ENCODE measurements around the gene SINHCAF. TPM values are rescaled to one million over a fixed set of nuclear protein-coding genes. Genes with fewer than 3 reads are reported as not detected.
"Not testable (repeated sequence)": the region's sequence is repeated elsewhere in the genome, so short reads cannot be mapped to it uniquely, and the experiment has no call there.

The SINHCAF gene
- total RNA-seq, 1 experiment from 2014 or later: 152 TPM

DNA sequence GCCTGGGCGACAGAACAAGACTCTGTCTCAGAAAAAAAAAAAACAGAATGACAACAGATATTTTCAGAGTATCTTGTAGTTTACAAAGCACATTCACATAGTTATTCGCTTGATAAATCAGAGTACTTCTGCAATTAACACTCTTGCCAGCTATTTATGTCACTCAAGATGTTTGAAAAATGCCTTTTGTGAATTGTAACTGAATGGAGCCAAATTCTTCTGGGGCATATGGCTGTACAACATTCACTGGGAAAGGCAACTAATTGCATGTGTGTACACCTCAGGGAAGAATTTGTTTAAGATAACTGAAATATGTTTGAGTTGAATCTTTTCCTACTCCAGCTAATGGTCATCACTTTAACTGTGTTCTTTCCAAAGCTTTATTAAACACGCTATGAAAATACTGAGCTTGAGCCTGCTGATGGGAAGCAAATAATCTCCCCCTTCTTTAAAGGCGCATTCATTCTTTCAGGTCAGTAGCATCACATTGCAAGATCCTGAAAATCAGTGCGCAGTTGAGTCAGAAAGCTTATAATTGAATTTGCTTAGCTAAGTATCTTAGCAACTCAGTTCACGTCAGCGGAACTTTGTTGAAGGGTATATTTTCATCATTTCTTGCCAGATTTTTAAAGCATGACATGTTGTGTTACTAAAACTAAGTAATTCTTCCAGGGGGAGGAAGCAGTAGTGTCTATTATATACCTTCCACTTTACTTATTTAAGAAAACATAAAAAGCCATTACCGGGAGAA is 66.6 kb downstream of the SINHCAF start:
- Histone ChIP-seq H3K4me1 (replicated peaks; ENCODE audit: insufficient read depth) (no peaks in the 10 kb centered on the region), H4K20me1 (ENCODE audit: insufficient read depth) (no peaks in the 10 kb centered on the region), H3K27me3 (ENCODE audit: insufficient read depth, low read depth) (no peaks in the 10 kb centered on the region), H3K9me3 (ENCODE audit: insufficient read depth, low read depth) (no peaks in the 10 kb centered on the region), H2AFZ (no peak overlapping the region), H3K79me2 (ENCODE audit: low read depth) (no peaks in the 10 kb centered on the region), H3K4me3 (no peak overlapping the region), H3K27ac (no peak overlapping the region), H3K4me2 (no peak overlapping the region), H3K36me3 (ENCODE audit: low read depth) (no peaks in the 10 kb centered on the region), H3K9me2 (ENCODE audit: insufficient read depth) (no peaks in the 10 kb centered on the region), H3F3A (ENCODE audit: insufficient read depth, low read depth) (no peaks in the 10 kb centered on the region)
- ChIA-PET CTCF (interaction anchor here (0.6 to 3.6 kb wide), 2 partner anchors 13 to 135 kb away, joined by 6 to 15 read pairs; no protein-coding TSS in a partner anchor), POLR2A (ENCODE audit: unreplicated experiment) (no interaction called here)
- BruUV-seq (replicated peaks): no TSS peak
- intact Hi-C loops (cut with micrococcal nuclease; ENCODE audit: unreplicated experiment): loop anchor here (10.0 kb wide), 2 partner anchors 1045 to 1105 kb away; no protein-coding TSS in a partner anchor
- DNase-seq: no peak
- TF ChIP-seq, protein P1, sequence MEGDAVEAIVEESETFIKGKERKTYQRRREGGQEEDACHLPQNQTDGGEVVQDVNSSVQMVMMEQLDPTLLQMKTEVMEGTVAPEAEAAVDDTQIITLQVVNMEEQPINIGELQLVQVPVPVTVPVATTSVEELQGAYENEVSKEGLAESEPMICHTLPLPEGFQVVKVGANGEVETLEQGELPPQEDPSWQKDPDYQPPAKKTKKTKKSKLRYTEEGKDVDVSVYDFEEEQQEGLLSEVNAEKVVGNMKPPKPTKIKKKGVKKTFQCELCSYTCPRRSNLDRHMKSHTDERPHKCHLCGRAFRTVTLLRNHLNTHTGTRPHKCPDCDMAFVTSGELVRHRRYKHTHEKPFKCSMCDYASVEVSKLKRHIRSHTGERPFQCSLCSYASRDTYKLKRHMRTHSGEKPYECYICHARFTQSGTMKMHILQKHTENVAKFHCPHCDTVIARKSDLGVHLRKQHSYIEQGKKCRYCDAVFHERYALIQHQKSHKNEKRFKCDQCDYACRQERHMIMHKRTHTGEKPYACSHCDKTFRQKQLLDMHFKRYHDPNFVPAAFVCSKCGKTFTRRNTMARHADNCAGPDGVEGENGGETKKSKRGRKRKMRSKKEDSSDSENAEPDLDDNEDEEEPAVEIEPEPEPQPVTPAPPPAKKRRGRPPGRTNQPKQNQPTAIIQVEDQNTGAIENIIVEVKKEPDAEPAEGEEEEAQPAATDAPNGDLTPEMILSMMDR (conservative IDR thresholded peaks at IDR 0.05): no peak
- TF ChIP-seq EZH2 (IDR thresholded peaks at IDR 0.05; ENCODE audit: low read depth): no peak

DNA sequence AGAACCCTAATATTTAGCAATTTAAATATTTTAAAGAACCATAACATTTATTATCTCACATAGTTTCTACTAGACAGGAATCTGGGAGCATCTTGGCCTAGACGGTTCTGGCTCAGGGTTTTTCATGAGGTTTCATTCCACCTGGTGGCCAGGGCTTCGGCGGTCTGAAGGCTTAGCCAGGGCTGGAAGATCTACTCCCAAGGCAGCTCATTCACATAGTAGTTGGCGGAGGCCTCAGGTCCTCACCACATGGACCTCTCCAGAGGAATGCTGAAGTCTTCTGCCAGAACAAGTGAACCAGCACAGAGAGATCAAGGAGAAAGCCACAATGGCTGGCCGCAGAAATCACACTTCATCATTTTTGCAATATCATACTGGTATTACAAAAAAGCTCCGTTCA is 68.2 kb downstream of the SINHCAF start:
- no TSS peak for BruUV-seq (replicated peaks)
- Histone ChIP-seq H3K27ac (no peak overlapping the region), H3F3A (ENCODE audit: insufficient read depth, low read depth) (no peaks in the 10 kb centered on the region), H3K9me2 (ENCODE audit: insufficient read depth) (no peaks in the 10 kb centered on the region), H3K4me3 (no peak overlapping the region), H3K4me2 (no peak overlapping the region), H3K36me3 (ENCODE audit: low read depth) (no peaks in the 10 kb centered on the region), H4K20me1 (ENCODE audit: insufficient read depth) (no peaks in the 10 kb centered on the region), H3K9me3 (ENCODE audit: insufficient read depth, low read depth) (no peaks in the 10 kb centered on the region), H2AFZ (no peak overlapping the region), H3K79me2 (ENCODE audit: low read depth) (no peaks in the 10 kb centered on the region), H3K27me3 (ENCODE audit: insufficient read depth, low read depth) (no peaks in the 10 kb centered on the region), H3K4me1 (replicated peaks; ENCODE audit: insufficient read depth) (no peaks in the 10 kb centered on the region)
- no peak for TF ChIP-seq EZH2 (IDR thresholded peaks at IDR 0.05; ENCODE audit: low read depth)
- TF ChIP-seq, protein P1 (conservative IDR thresholded peaks at IDR 0.05): no peak
- POLR2A ChIA-PET (ENCODE audit: unreplicated experiment): no interaction called here
- intact Hi-C loops (cut with micrococcal nuclease; ENCODE audit: unreplicated experiment): loop anchor here (10.0 kb wide), 2 partner anchors 1047 to 1107 kb away; no protein-coding TSS in a partner anchor
- DNase-seq: no peak
- CTCF ChIA-PET: interaction anchor here (3.6 kb wide), 1 partner anchor 14 kb away, joined by 15 read pairs; no protein-coding TSS in a partner anchor

DNA sequence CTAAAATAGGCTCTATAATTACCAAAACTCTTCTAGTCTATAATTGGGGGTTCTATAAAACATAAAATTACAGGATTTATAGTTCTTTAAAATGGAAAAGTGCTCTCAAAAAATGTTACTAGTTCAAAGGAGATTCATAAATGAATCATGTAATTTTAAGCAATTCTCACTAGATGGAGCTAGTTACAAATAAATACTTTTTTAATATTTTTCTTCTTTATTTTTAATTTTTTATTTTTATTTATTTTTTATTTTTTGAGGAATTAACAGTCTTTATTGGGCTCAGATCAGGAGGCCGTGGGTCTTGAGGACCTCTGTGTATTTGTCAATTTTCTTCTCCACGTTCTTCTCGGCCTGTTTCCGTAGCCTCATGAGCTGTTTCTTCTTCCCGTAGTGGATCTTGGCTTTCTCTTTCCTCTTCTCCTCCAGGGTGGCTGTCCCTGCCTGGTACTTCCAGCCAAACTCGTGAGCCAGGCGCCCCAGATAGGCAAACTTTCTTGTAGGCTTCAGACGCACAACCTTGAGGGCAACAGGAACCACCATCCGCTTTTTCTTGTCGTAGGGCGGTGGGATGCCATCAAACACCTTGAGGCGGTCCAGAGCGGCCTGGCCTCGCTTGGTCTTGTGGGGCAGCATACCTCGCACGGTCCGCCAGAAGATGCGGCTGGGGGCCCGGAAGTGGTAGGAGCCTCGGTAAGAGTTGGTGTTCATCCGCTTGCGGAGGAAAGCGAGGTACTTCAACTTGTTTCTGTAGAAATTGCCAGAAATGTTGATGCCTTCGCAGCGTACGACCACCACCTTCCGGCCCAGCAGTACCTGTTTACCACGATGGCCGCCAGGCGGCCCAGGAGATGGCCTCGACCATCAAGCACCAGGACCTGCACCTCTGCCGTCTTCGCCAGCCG is 74.0 kb downstream of the SINHCAF start:
- H3K4me1 ChIP-seq (replicated peaks; ENCODE audit: insufficient read depth); H3K9me2 ChIP-seq (ENCODE audit: insufficient read depth); H4K20me1 ChIP-seq (ENCODE audit: insufficient read depth); H3K27ac ChIP-seq; H2AFZ ChIP-seq; H3K79me2 ChIP-seq (ENCODE audit: low read depth); H3K9me3 ChIP-seq (ENCODE audit: insufficient read depth, low read depth); BruUV-seq (replicated peaks); H3F3A ChIP-seq (ENCODE audit: insufficient read depth, low read depth); H3K36me3 ChIP-seq (ENCODE audit: low read depth); H3K4me3 ChIP-seq; H3K4me2 ChIP-seq; DNase-seq; H3K27me3 ChIP-seq (ENCODE audit: insufficient read depth, low read depth): not testable (repeated sequence)
- TF ChIP-seq, protein P1 (conservative IDR thresholded peaks at IDR 0.05): peak; percentile 58
- intact Hi-C loops (cut with micrococcal nuclease; ENCODE audit: unreplicated experiment): loop anchor here (1.0 to 10.0 kb wide), 5 partner anchors 151 to 1113 kb away; partner anchors contain the start of gene RESF1
- POLR2A ChIA-PET (ENCODE audit: unreplicated experiment): interaction anchor here (0.6 kb wide), 2 partner anchors 246 to 1115 kb away, joined by 3 read pairs; no protein-coding TSS in a partner anchor
- CTCF ChIA-PET: interaction anchor here (0.6 to 2.6 kb wide), 5 partner anchors 20 to 401 kb away, joined by 3 to 20 read pairs (median 3); no protein-coding TSS in a partner anchor

Data from PC-9 (cell line).